Body of pancreas (tissue), 4 donors: ENCODE data around the gene DTHD1. TPM values are rescaled to one million over a fixed set of nuclear protein-coding genes. Genes with fewer than 3 reads are reported as not detected.

Source experiments
- ATAC-seq: fragments of 150-250 bp; one replicate; pipeline ENCODE4 v1.9.1; 2016
- DNase-seq, 4 donors: peaks; one replicate each; pipeline ENCODE4 v3.0.0-alpha.2; 2019
- H3K27ac ChIP-seq, 4 donors: fragments of 200-600 bp; sonication (generic); 1 replicate in 3 of 4; 2 replicates in 1 of 4; pipeline versions ENCODE4 v1.5.1 to v1.6.1; 2016 to 2019; ENCODE audit warnings: mild to moderate bottlenecking in 1 of 4, mixed read lengths in 1 of 4, moderate library complexity in 1 of 4
- H3K27me3 ChIP-seq, 2 donors: fragments of 200-600 bp; sonication (generic); one replicate each; pipeline ENCODE4 v1.6.0; 2016; ENCODE audit warnings: mild to moderate bottlenecking in 1 of 2
- H3K36me3 ChIP-seq, 2 donors: fragments of 200-600 bp; sonication (generic); replicated peaks in 1 of 2; 2 replicates each; pipeline ENCODE4 v1.5.1; 2016; ENCODE audit warnings: low read depth in 2 of 2; ENCODE audit not compliant: insufficient read depth in 1 of 2
- H3K4me1 ChIP-seq: fragments of 200-600 bp; sonication (generic); one replicate; pipeline ENCODE4 v1.6.0; 2016
- H3K4me3 ChIP-seq, 2 donors: fragments of 200-600 bp; sonication (generic); 1 replicate in 1 of 2; 2 replicates in 1 of 2; pipeline ENCODE4 v1.5.1; 2016 to 2019
- H3K9me3 ChIP-seq, 3 donors: fragments of 200-600 bp; sonication (generic); 1 replicate in 2 of 3; 2 replicates in 1 of 3; pipeline ENCODE4 v1.5.1; 2016
- CTCF ChIP-seq, 7 experiments: fragments of 450-650 bp in 4 of 7; fragments of 200-600 bp in 3 of 7; sonication (generic) in 3 of 7; IDR thresholded peaks; one replicate each; pipeline ENCODE4 v1.5.1; 2016 to 2019; ENCODE audit warnings: antibody characterized with exemption in 7 of 7
- POLR2A ChIP-seq, 3 donors: fragments of 450-650 bp; IDR thresholded peaks; one replicate each; pipeline ENCODE4 v1.6.1; 2016; ENCODE audit warnings: antibody characterized with exemption in 3 of 3, mild to moderate bottlenecking in 2 of 3
- WGBS, 2 donors: methylation state at CpG; one replicate each; pipeline ENCODE4 v1.1.5; 2017; 5-methylcytosine and 5-hydroxymethylcytosine counted together
- intact Hi-C: fragments of 100-400 bp; cut with DNase I; formaldehyde crosslinking; loops from one replicate; pipeline ENCODE4 v1.15.1; 2023
- total RNA-seq, 2 donors: library from RNA; depleted of rRNA; stranded (reverse); fragments of >200 nt; gene quantifications; one replicate each; pipeline ENCODE4 v1.1.0, GENCODE V29; 2016

The DTHD1 gene
- total RNA-seq, 2 donors from 2014 or later: under 0.01 TPM; not detected in 1

GRCh38 chr4:36290641-36291040 is 9.2 kb downstream of the DTHD1 start:
- no peak for DNase-seq
- no peaks in the 10 kb centered on the region for H3K27me3 ChIP-seq
- no peaks in the 10 kb centered on the region for H3K36me3 ChIP-seq
- no peaks in the 10 kb centered on the region for H3K9me3 ChIP-seq
- H3K27ac ChIP-seq: no peak overlapping the region
- H3K4me3 ChIP-seq: no peak overlapping the region
- intact Hi-C loops: no loop called here
- 70% methylated on average over 2 of the region's 2 CpGs for WGBS, 2 donors
- no peak for ATAC-seq
- TF ChIP-seq CTCF (IDR thresholded peaks at IDR 0.05) (no peak), POLR2A (IDR thresholded peaks at IDR 0.05) (no peak)
- H3K4me1 ChIP-seq: no peaks in the 10 kb centered on the region

DNA sequence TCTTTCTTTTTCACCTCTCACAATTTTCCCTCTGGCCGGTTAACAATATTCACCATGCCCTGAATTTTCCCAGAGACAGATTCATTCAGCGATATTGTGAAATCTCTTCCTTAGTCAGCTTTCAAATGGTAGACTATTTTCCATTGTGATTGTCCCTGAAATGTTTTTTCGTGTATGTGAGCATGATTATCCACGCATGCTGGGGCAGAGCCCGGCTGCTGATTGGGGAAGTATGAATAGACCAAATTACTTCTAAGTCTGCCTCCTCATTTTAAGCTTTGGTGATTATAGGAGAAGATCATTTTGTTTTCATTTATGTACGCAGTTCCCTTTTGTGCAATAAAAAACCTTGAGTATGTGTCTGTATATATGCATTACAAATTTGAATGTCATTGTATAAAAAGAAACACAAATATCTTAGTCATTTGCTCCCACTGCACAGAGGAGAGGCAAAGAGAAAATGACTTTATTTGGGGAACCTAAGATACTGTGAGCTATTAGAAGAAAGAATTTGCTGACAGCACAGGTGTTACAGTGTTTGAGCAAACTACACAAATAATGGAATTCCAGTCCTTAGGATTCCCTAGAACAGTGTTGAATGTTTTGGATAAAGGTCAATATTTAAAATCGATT is 11.3 kb downstream of the DTHD1 start:
- no peaks in the 10 kb centered on the region for H3K9me3 ChIP-seq
- TF ChIP-seq CTCF (IDR thresholded peaks at IDR 0.05): no peak
- DNase-seq: no peak
- 55 to 69% methylated on average over 7 of the region's 7 CpGs for WGBS, 2 donors
- no peak overlapping the region for H3K27ac ChIP-seq
- no peaks in the 10 kb centered on the region for H3K4me1 ChIP-seq
- H3K27me3 ChIP-seq: no peaks in the 10 kb centered on the region
- H3K4me3 ChIP-seq: no peak overlapping the region
- H3K36me3 ChIP-seq: no peaks in the 10 kb centered on the region
- ATAC-seq: no peak
- intact Hi-C loops: no loop called here

GRCh38 chr4:36301127-36301526 is 19.7 kb downstream of the DTHD1 start:
- intact Hi-C loops: no loop called here
- H3K9me3 ChIP-seq: no peaks in the 10 kb centered on the region
- no peak overlapping the region for H3K27ac ChIP-seq
- ATAC-seq (no peak), DNase-seq (no peak)
- H3K36me3 ChIP-seq: no peaks in the 10 kb centered on the region
- no peak for TF ChIP-seq POLR2A (IDR thresholded peaks at IDR 0.05)
- no peak for TF ChIP-seq CTCF (IDR thresholded peaks at IDR 0.05)
- WGBS, 2 donors: 74 to 77% methylated on average over 2 of the region's 2 CpGs
- H3K27me3 ChIP-seq: no peaks in the 10 kb centered on the region
- H3K4me1 ChIP-seq: no peaks in the 10 kb centered on the region
- H3K4me3 ChIP-seq: no peak overlapping the region

- ATAC-seq (no peak), DNase-seq (no peak)
- H3K27ac ChIP-seq: no peak overlapping the region
- no peaks in the 10 kb centered on the region for H3K4me1 ChIP-seq
- no peaks in the 10 kb centered on the region for H3K36me3 ChIP-seq
- H3K4me3 ChIP-seq: no peak overlapping the region
- H3K9me3 ChIP-seq: no peaks in the 10 kb centered on the region
- H3K27me3 ChIP-seq: no peaks in the 10 kb centered on the region
- TF ChIP-seq POLR2A (IDR thresholded peaks at IDR 0.05) (no peak), CTCF (IDR thresholded peaks at IDR 0.05) (no peak)
- intact Hi-C loops: no loop called here
- WGBS, 2 donors: 69 to 72% methylated on average over 3 of the region's 3 CpGs
These were observed 22.2 kb downstream of the DTHD1 start for GRCh38 chr4:36303426-36304137.
